ENCODE measurements around the gene B3GALNT1. TPM values are rescaled to one million over a fixed set of nuclear protein-coding genes. Genes with fewer than 3 reads are reported as not detected.
A peak's percentile ranks its signal among the peaks of the same experiment; 100 is the strongest.
"Not testable (repeated sequence)": the region's sequence is repeated elsewhere in the genome, so short reads cannot be mapped to it uniquely, and the experiment has no call there.

B3GALNT1 gene
- polyA plus RNA-seq, 3 donors: 39.3 to 43.7 (median 42.1) TPM

DNA sequence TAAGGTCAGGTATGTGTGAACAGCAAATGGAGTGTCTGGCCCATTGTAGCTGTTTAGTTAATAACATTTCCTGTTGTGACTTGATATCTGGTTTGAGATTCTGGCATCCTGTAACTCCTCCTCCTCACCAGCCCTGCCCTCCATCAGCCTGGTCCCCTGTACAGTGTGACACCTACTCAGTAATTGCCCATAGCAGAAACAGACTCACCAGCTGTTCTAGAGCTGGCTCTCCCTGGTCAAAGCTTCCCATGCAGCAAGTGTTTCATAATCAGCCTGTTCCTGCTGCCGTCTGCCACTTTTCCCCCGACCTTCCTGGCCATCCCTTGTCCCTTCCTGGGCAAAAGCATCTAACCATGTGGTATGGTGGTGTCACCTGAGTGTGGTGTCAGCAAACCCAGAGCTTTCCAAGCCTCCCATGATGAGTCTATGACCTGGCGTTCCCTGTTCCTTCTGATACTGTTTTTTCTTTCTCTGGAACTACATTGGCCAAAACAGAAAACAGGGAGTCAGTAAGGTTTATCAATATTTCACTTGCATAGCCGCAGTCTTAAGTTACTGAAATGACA is 55.4 kb downstream of the B3GALNT1 start:
- no peak for DNase-seq (ENCODE audit: extremely low read depth in 1 of 11, low read depth in 9 of 11, low spot score in 4 of 11)

DNA sequence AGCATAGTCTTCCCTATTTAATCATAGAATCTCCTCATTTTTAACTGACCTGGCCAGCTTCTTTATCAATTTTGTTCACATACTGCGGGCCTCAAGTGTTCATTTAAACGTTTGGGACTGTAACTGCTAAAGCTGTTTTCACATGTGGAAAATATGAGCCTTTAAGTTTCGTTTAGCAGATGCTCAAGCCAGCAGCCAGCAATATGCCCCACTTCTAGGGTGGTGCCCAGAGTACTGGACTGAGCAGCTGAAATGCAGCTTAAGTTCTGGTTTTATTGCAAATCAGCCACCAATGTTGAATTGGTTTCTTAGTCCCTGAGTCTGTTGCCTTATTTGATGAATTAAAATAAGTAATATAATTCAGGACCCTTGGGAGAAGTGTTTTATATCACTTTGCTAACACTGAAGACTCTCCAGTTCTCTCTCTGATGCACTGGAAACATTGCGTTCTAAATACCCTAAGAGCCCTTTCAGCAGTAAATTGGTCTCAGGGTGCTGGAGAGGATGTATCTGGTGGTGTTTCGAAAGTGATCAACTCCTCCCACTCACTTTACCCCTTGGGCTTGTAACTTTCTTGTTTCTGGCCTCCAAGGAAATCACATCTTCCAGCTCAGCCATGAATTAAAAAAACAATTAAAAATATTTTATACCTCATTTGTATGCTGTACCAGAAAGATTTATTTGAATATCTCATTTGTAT is 61.7 kb downstream of the B3GALNT1 start:
- DNase-seq (ENCODE audit: extremely low read depth in 1 of 11, low read depth in 9 of 11, low spot score in 4 of 11): no peak

DNA sequence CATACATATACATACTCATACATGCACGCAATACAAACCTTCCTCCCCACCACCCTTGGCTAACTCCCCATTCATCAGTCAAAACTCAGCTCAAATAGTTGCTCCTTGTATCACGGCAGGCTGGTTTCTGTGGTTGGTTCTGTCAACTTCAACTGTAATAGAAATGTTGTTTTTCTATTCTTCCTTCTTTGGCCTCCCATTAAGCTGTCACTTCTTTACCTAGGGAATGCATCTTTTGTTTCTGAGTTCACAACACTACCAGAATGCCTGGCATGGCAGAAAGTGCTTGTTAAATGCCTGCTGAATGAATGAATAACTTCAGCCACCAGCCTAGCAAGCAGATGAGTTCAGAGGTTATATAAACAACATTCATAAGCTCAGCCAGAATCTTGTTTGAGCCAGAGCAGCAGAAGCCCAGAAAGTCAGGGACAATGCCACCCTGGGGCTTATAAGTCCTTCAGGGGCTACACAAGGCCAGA is 63.1 kb downstream of the B3GALNT1 start:
- peak in 5 of 11 donors; percentile 16 to 59 (median 47) for DNase-seq (ENCODE audit: extremely low read depth in 1 of 11, low read depth in 9 of 11, low spot score in 4 of 11)

DNA sequence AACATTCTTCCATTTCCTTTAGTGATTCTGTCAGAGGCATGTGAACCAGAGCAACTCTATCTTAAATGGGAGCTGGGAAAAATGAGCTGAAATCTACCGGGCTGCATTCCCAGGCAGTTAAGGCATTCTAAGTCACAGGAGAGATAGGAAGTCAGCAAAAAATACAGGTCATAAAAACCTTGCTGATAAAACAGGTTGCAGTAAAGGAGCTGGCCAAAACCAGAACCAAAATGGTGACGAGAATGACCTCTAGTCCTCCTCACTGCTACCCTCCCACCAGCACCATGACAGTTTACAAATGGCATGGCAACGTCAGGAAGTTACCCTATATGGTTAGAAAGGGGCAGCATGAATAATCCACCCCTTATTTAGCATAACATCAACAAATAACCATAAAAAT is 66.4 kb downstream of the B3GALNT1 start:
- DNase-seq (ENCODE audit: extremely low read depth in 1 of 11, low read depth in 9 of 11, low spot score in 4 of 11): no peak

DNA sequence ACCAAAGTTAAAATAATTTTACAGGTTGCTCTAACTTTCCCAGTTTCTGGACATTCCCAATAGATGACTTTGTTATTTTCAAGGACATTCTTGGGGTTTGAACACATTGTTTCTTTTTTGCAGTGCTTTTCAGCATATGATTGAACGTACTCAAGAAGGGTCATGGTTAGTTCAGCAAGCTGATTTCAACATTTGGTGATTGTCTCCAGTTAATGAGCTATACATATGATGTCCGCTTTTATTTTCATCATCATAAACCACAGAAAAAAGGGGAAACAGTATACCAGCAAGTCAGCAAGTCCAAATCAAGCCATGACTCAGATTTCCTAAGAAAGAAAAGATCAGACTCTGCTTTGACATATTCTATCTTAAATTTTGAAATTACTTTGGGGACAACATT is 69.4 kb downstream of the B3GALNT1 start:
- no peak for DNase-seq (ENCODE audit: extremely low read depth in 1 of 11, low read depth in 9 of 11, low spot score in 4 of 11)

DNA sequence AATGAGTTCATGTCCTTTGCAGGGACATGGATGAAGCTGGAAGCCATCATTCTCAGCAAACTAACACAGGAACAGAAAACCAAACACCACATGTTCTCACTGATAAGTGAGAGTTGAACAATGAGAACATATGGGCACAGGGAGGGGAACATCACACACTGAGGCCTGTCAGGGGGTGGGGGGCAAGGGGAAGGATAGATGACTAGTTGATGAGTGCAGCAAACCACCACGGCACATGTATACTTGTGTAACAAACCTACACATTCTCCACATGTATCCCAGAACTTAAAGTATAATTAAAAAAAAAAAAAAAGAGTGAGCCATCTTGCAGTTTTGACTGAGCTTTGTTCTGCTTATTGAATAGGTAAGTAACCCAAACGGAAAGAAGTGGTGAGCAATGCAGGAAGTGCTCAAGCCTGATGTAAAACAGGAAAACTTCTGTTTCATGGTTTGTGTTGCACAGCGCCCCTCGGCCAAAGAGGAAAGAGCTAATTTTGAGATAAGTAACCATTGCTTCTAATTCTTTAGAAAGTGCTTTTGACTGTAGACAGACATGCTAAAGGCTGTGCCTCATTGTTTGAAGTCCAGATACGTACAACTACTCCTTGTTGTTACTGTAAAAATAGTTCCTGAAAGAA is 70.1 kb downstream of the B3GALNT1 start:
- not testable (repeated sequence) for DNase-seq (ENCODE audit: extremely low read depth in 1 of 11, low read depth in 9 of 11, low spot score in 4 of 11)

Other genes starting within 250 kb of the B3GALNT1 start
- gene NMD3, start 116.0 kb upstream of the B3GALNT1 start, polyA plus RNA-seq (ENCODE audit: insufficient read length in 3 of 3): 10 to 100 TPM; 50.2 to 60.0 (median 59.3) TPM

Data from renal cortex interstitium (tissue), 11 donors.